H1 (cell line): ENCODE data around the gene DHH. TPM values are rescaled to one million over a fixed set of nuclear protein-coding genes. Genes with fewer than 3 reads are reported as not detected.

Source experiments
- ATF2 ChIP-seq: IDR thresholded peaks from 2 replicates; pipeline ENCODE4 v1.6.1; 2012; ENCODE audit warnings: low read length, inconsistent platforms
- ATF3 ChIP-seq: IDR thresholded peaks from 2 replicates; pipeline ENCODE4 v1.6.1; 2011; ENCODE audit warnings: low read depth, mild to moderate bottlenecking, low read length; ENCODE audit not compliant: insufficient read depth
- BACH1 ChIP-seq: IDR thresholded peaks from 2 replicates; pipeline ENCODE4 v1.6.1; 2012; ENCODE audit warnings: low read length, improper control_type of control experiment
- BCL11A ChIP-seq, 2 experiments: IDR thresholded peaks; one replicate each; pipeline ENCODE4 v1.6.1; 2011; ENCODE audit warnings: low read depth in 2 of 2, low read length in 2 of 2, mild to moderate bottlenecking in 2 of 2
- BRCA1 ChIP-seq: IDR thresholded peaks from 2 replicates; pipeline ENCODE4 v1.6.1; 2012; ENCODE audit warnings: low read depth, low read length, improper control_type of control experiment
- CBX5 ChIP-seq: fragments of 300-800, 300-1000 bp; sonication (generic); IDR thresholded peaks from 2 replicates; pipeline ENCODE4 v1.7.1; 2016; ENCODE audit warnings: antibody characterized with exemption, low read length, low read depth
- CHD2 ChIP-seq: IDR thresholded peaks from 2 replicates; pipeline ENCODE4 v1.6.1; 2012; ENCODE audit warnings: low read length, improper control_type of control experiment
- CREB1 ChIP-seq: IDR thresholded peaks from 2 replicates; pipeline ENCODE4 v1.6.1; 2012; ENCODE audit warnings: inconsistent platforms
- E2F6 ChIP-seq: IDR thresholded peaks from 2 replicates; pipeline ENCODE4 v1.6.1; 2012; ENCODE audit warnings: inconsistent platforms
- EGR1 ChIP-seq: IDR thresholded peaks from 2 replicates; pipeline ENCODE4 v1.6.1; 2011; ENCODE audit warnings: low read depth, low read length, borderline replicate concordance
- EZH2 ChIP-seq: fragments of 200-600 bp; sonication (generic); IDR thresholded peaks from 2 replicates; pipeline ENCODE4 v1.7.1; 2012; ENCODE audit warnings: low read depth, mild to moderate bottlenecking, moderate library complexity, low read length, inconsistent platforms; ENCODE audit not compliant: severe bottlenecking
- MAFK ChIP-seq: IDR thresholded peaks from 2 replicates; pipeline ENCODE4 v1.6.1; 2012; ENCODE audit warnings: low read depth, mild to moderate bottlenecking, improper control_type of control experiment, low read length
- POU5F1 ChIP-seq: IDR thresholded peaks from 2 replicates; pipeline ENCODE4 v1.6.1; 2011; ENCODE audit warnings: low read depth, mild to moderate bottlenecking, low read length, moderate library complexity
- RAD21 ChIP-seq, 2 experiments: IDR thresholded peaks in 1 of 2; conservative IDR thresholded peaks in 1 of 2; 2 replicates each; pipeline ENCODE4 v1.6.1; 2011; ENCODE audit warnings: low read depth in 2 of 2, low read length in 2 of 2, improper control_type of control experiment in 1 of 2, inconsistent platforms in 1 of 2, mild to moderate bottlenecking in 1 of 2, moderate library complexity in 1 of 2
- RBBP5 ChIP-seq: IDR thresholded peaks from 2 replicates; pipeline ENCODE4 v1.7.1; 2012; ENCODE audit warnings: low read depth, mild to moderate bottlenecking, inconsistent platforms, low read length, moderate library complexity, borderline replicate concordance
- SIX5 ChIP-seq: IDR thresholded peaks from 2 replicates; pipeline ENCODE4 v1.6.1; 2011; ENCODE audit warnings: mild to moderate bottlenecking, low read depth, low read length
- SP1 ChIP-seq: IDR thresholded peaks from 2 replicates; pipeline ENCODE4 v1.6.1; 2011; ENCODE audit warnings: low read depth, low read length
- SUZ12 ChIP-seq: fragments of 200-600 bp; sonication (generic); IDR thresholded peaks from 2 replicates; pipeline ENCODE4 v1.6.1; 2012; ENCODE audit warnings: mild to moderate bottlenecking, inconsistent platforms, low read length, moderate library complexity, mixed read lengths
- TAF7 ChIP-seq: optimal IDR thresholded peaks from 2 replicates; pipeline ENCODE3; 2011; ENCODE audit warnings: low read depth, mild to moderate bottlenecking, inconsistent platforms, low read length, moderate library complexity, borderline replicate concordance
- TBP ChIP-seq: IDR thresholded peaks from 2 replicates; pipeline ENCODE4 v1.6.1; 2011; ENCODE audit warnings: low read depth, low read length, improper control_type of control experiment
- TCF12 ChIP-seq: IDR thresholded peaks from 2 replicates; pipeline ENCODE4 v1.6.1; 2011; ENCODE audit warnings: low read depth, mild to moderate bottlenecking, low read length
- YY1 ChIP-seq: IDR thresholded peaks from 2 replicates; pipeline ENCODE4 v1.6.1; 2011; ENCODE audit warnings: low read depth, mild to moderate bottlenecking, low read length
- ZNF274 ChIP-seq: IDR thresholded peaks from 2 replicates; pipeline ENCODE4 v1.7.0; 2012; ENCODE audit warnings: low read length, borderline replicate concordance; ENCODE audit errors: extremely low read depth
- polyA plus RNA-seq, 7 experiments: library from polyadenylated mRNA; depleted of rRNA in 3 of 7; stranded (reverse) in 5 of 7; unstranded in 2 of 7; fragments of >200 nt in 5 of 7; fragments of 200-250 nt in 2 of 7; gene quantifications; 1 replicate in 5 of 7; 2 replicates in 1 of 7; 4 replicates in 1 of 7; pipeline versions ENCODE4 v1.2.1 to v1.2.3, GENCODE V29; 2011 to 2013; ENCODE audit warnings: missing spikeins in 2 of 7, mixed read lengths in 2 of 7
- total RNA-seq: library from RNA; stranded (reverse); fragmentation: NEBNext Ultra II Directional; extraction: Animal tissue kit (Norgen Biotek cat#: 25700); gene quantifications from 2 replicates; pipeline ENCODE4 v1.2.1, GENCODE V29; 2021

Gene DHH
- total and polyA plus RNA-seq, 2 of the 8 experiments (the other 6 are each of a cell fraction or from before 2014, with no cell fraction given), result 0.03 to 0.11 TPM

GRCh38 chr12:49110464-49111155, 16.0 kb upstream of the DHH start, which contains the start of gene LMBR1L (continued):
- TF ChIP-seq BACH1, result peak; percentile 32; the same call in 1 of the 2 replicates
- no peak for TF ChIP-seq BCL11A (IDR thresholded peaks at IDR 0.05; ENCODE audit: low read depth in 2 of 2, low read length in 2 of 2)
- no peak for TF ChIP-seq TCF12
- TF ChIP-seq SP1, result peak; percentile 96
- no peak for TF ChIP-seq ATF2
- peak; percentile 87 for TF ChIP-seq CHD2
- no peak for TF ChIP-seq SIX5
- peak; percentile 71 for TF ChIP-seq TBP
- no peak for TF ChIP-seq CBX5
- no peak for TF ChIP-seq TAF7
- TF ChIP-seq SUZ12, result no peak
- TF ChIP-seq ZNF274, result no peak
- TF ChIP-seq RAD21 (IDR thresholded peaks at IDR 0.05 in 1 of 2, conservative IDR thresholded peaks at IDR 0.05 in 1 of 2; ENCODE audit: low read depth in 2 of 2, low read length in 2 of 2), result peak in 1 of 2 experiments; percentile 5; a peak in 1 of 4 replicates
- no peak for TF ChIP-seq MAFK
- TF ChIP-seq RBBP5, result peak; percentile 54; the same call in 1 of the 2 replicates
- peak; percentile 79 for TF ChIP-seq YY1
- TF ChIP-seq EGR1, result no peak
- no peak for TF ChIP-seq E2F6
- no peak for TF ChIP-seq POU5F1
- no peak for TF ChIP-seq BRCA1
- no peak for TF ChIP-seq ATF3
- TF ChIP-seq CREB1, result peak; percentile 88
- no peak for TF ChIP-seq EZH2
